Chondrocyte (in vitro differentiated cells): Measurements from ENCODE around the gene BCAS4. TPM values are rescaled to one million over a fixed set of nuclear protein-coding genes. Genes with fewer than 3 reads are reported as not detected.
A peak's percentile ranks its signal among the peaks of the same experiment; 100 is the strongest.
"Not testable (repeated sequence)": the region's sequence is repeated elsewhere in the genome, so short reads cannot be mapped to it uniquely, and the experiment has no call there.

ENCODE experiments used
- DNase-seq: peaks from one replicate; pipeline ENCODE4 v3.0.0; 2021; ENCODE audit warnings: mixed read lengths, low spot score
- H3K27ac Mint-ChIP-seq: one replicate; pipeline ENCODE4 v1.8.0; 2021; ENCODE audit warnings: mild to moderate bottlenecking, moderate library complexity, mixed read lengths; ENCODE audit not compliant: unreplicated experiment
- H3K27me3 Mint-ChIP-seq: 2 replicates; pipeline ENCODE4 v1.8.0; 2021; ENCODE audit warnings: low read depth, mixed read lengths
- H3K36me3 Mint-ChIP-seq: 2 replicates; pipeline ENCODE4 v1.8.0; 2021; ENCODE audit warnings: low read depth, mixed read lengths
- H3K4me1 Mint-ChIP-seq: 2 replicates; pipeline ENCODE4 v1.8.0; 2021; ENCODE audit warnings: low read depth, mild to moderate bottlenecking, mixed read lengths
- H3K4me3 Mint-ChIP-seq: one replicate; pipeline ENCODE4 v1.8.0; 2021; ENCODE audit warnings: mild to moderate bottlenecking, moderate library complexity, mixed read lengths; ENCODE audit not compliant: unreplicated experiment
- H3K9me3 Mint-ChIP-seq: 2 replicates; pipeline ENCODE4 v1.8.0; 2021; ENCODE audit warnings: low read depth, mixed read lengths
- CTCF ChIP-seq: fragments of 200-600 bp; sonication (generic); IDR thresholded peaks from 2 replicates; pipeline ENCODE4 v1.5.0; 2021; ENCODE audit warnings: antibody characterized with exemption, mild to moderate bottlenecking, moderate library complexity
- total RNA-seq: library from RNA; stranded (reverse); gene quantifications from 3 replicates; pipeline ENCODE4 v1.2.1, GENCODE V29; 2021

The BCAS4 gene
- total RNA-seq, 1 donor from 2014 or later, result 7.6 TPM

GRCh38 chr20:50792708-50793574 lies 1.9 kb upstream of the BCAS4 start:
- Mint-ChIP-seq H3K27me3 (no peaks in the 10 kb centered on the region), H3K4me1 (peaks cover 25% of the 10 kb centered on the region), H3K9me3 (no peaks in the 10 kb centered on the region), H3K27ac (no peak overlapping the region), H3K4me3 (no peak overlapping the region), H3K36me3 (no peaks in the 10 kb centered on the region)
- no peak for DNase-seq
- TF ChIP-seq CTCF, result no peak

DNA sequence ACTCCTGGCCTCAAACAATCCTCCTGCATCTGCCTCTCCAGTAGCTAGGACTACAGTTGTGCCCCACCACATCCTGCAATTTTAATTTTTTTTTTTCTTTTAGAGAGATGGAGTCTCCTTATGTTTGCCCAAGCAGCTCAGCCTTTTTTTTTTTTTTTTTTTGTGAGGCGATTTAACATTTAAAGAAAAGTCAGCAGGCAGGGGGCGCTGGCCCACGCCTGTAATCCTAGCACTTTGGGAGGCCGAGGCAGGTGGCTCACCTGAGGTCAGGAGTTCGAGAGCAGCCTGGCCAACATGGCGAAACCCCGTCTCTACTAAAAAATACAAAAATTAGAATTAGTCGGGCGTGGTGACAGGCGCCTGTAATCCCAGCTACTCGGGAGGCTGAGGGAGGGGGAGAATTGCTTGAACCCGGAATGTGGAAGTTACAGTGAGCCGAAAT lies 1.3 kb upstream of the BCAS4 start:
- peak; percentile 75 for TF ChIP-seq CTCF
- H3K27ac Mint-ChIP-seq, H3K9me3 Mint-ChIP-seq, H3K27me3 Mint-ChIP-seq, DNase-seq, H3K36me3 Mint-ChIP-seq, H3K4me3 Mint-ChIP-seq: not testable (repeated sequence)
- peaks cover 25% of the 10 kb centered on the region for H3K4me1 Mint-ChIP-seq

DNA sequence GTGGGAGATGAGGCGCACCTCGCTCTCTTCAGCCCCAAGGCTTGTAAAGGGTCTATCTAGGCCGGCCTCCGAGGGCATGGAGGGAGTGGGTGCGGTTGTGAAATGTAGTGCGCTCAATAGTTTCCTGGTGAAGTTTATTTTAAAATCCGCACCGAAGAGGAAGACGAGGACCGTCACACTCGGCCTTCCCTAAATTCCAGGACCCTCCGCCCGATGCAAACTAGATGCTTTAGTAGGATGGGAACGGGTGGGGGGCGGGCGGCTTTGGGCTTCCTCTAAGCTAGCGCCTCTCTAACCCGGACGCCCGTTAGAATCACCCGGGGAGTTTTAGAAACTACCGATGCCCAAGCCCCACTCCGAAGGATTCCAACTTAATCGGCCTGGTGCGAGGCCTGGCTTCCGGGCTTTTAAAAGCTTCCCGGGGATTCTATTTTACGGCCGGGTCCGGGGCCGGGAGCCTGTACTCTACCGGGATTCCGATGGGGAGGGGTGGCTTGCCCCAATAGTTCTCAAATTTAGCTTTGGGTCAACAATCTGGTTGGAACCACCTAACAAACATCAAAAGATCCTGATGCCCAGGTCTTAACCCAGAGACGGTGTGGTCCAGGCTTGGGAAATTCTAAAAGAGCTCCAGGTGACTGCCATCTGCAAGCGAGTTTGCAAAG lies 548 bp upstream of the BCAS4 start:
- Mint-ChIP-seq H3K36me3 (no peaks in the 10 kb centered on the region), H3K9me3 (no peaks in the 10 kb centered on the region), H3K4me1 (peaks cover 25% of the 10 kb centered on the region), H3K4me3 (peak overlapping the region; percentile 59), H3K27ac (no peak overlapping the region), H3K27me3 (no peaks in the 10 kb centered on the region)
- DNase-seq, result no peak
- TF ChIP-seq CTCF, result no peak

- H3K4me3 Mint-ChIP-seq, result no peak overlapping the region
- no peaks in the 10 kb centered on the region for H3K27me3 Mint-ChIP-seq
- no peaks in the 10 kb centered on the region for H3K9me3 Mint-ChIP-seq
- no peak for DNase-seq
- peaks cover 11% of the 10 kb centered on the region for H3K4me1 Mint-ChIP-seq
- H3K27ac Mint-ChIP-seq, result no peak overlapping the region
- no peaks in the 10 kb centered on the region for H3K36me3 Mint-ChIP-seq
- TF ChIP-seq CTCF, result no peak
Measured at GRCh38 chr20:50797142-50797541, 2.3 kb downstream of the BCAS4 start.

- DNase-seq, result no peak
- Mint-ChIP-seq H3K9me3 (no peaks in the 10 kb centered on the region), H3K27ac (no peak overlapping the region), H3K4me1 (peaks cover 5% of the 10 kb centered on the region), H3K4me3 (no peak overlapping the region), H3K36me3 (no peaks in the 10 kb centered on the region), H3K27me3 (no peaks in the 10 kb centered on the region)
- TF ChIP-seq CTCF, result no peak
Measured at GRCh38 chr20:50798650-50799049, 3.8 kb downstream of the BCAS4 start.
